ENCODE results near the gene STAT5A.
A peak's percentile ranks its signal among the peaks of the same experiment; 100 is the strongest.

The STAT5A gene

DNA sequence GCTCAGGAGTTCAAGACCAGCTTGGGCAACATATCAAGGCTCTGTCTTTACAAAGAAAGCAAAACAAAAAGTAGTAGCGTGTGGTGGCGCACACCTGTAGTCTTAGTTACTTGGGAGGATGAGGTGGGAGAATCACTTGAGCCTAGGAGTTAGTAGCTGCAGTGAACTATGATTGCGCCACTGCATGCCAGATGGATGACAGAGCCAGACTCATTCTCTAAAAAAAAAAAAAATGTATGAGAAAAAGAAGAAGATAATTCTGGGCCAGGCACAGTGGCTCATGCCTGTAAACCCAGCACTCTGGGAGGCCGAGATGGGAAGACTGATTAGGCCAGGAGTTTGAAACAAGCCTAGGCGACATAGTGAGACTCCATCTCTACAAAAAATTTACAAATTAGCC is 40.6 kb upstream of the STAT5A start:
- no peak overlapping the region for H3K4me3 ChIP-seq (ENCODE audit: low read depth, low read length)
- TF ChIP-seq, protein P1, sequence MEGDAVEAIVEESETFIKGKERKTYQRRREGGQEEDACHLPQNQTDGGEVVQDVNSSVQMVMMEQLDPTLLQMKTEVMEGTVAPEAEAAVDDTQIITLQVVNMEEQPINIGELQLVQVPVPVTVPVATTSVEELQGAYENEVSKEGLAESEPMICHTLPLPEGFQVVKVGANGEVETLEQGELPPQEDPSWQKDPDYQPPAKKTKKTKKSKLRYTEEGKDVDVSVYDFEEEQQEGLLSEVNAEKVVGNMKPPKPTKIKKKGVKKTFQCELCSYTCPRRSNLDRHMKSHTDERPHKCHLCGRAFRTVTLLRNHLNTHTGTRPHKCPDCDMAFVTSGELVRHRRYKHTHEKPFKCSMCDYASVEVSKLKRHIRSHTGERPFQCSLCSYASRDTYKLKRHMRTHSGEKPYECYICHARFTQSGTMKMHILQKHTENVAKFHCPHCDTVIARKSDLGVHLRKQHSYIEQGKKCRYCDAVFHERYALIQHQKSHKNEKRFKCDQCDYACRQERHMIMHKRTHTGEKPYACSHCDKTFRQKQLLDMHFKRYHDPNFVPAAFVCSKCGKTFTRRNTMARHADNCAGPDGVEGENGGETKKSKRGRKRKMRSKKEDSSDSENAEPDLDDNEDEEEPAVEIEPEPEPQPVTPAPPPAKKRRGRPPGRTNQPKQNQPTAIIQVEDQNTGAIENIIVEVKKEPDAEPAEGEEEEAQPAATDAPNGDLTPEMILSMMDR (conservative IDR thresholded peaks at IDR 0.05; ENCODE audit: low read depth, low read length) = no peak
- peak; percentile 95 for DNase-seq (ENCODE audit: low read depth)

DNA sequence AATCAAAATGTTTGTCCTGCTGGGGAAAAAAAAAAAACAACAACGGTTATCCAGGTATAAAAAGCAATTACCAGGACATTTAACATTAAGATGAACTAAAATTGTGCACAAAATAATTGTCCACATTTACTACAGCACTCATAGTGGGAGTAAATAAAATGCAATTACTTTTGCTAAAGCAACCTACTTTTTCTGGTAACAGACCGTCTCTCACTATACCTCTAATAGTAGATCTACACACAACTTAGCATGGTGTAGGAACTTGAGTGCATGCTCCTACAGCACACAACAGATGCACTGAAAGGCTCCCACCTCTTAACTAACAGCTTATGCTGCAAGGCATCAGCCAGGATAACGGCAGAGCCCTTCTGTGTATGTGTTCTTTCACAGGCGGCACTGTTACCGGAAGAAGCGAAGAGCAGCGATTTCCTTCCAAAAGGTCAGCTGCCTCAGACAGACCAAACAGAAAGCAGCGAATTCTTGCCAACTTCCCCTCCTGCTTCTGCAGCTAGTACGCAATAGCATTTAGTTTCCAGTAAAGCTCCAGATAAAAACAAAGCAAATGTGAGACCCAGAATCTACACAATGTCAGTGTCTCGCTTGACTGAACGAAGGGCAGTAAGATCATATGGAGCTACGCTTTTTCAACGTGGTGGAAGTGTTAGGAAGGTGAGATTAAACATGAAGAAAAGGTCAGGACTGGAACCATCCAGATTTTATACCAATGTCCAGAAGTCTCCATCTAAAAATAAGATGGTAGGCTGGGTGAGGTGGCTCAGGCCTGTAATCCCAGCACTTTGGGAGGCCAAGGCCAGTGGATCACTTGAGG is 39.7 kb upstream of the STAT5A start:
- TF ChIP-seq, protein P1 (conservative IDR thresholded peaks at IDR 0.05; ENCODE audit: low read depth, low read length) = peak; percentile 23
- peak; percentile 99 for DNase-seq (ENCODE audit: low read depth)
- peak overlapping the region; percentile 48 for H3K4me3 ChIP-seq (ENCODE audit: low read depth, low read length)

DNA sequence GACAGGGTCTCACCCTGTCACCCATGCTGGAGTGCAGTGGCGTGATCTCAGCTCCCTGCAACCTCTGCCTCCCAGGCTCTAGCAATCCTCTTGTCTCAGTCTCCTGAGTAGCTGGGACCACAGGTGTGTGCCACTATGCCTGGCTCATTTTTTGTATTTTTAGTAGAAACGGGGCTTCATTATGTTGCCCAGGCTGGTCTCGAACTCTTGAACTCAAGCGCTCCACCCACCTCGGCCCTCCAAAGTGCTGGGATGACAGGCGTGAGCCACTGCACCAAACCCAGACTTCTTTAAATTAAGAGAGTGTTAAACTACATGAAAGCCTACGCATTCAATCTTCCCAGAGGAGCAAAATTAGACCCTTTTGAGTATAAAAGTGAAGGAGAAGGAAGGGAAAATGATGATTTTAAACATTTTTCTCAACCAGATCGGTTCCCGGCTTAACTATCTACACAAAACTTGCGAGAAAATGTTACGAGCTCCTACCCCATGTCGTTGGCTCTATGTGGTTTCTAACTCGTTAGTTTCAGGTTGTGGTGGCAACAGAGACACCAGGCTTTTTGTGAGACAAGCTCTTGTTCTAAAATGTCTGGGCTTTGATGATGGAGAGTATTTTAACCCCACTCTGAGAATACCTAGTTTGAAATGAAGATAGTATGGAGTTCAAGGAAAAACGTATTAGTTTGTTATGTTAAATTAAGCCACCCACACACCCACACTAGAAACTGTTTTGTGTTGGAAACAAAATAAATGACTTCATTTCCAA is 38.4 kb upstream of the STAT5A start:
- TF ChIP-seq, protein P1 (conservative IDR thresholded peaks at IDR 0.05; ENCODE audit: low read depth, low read length) = no peak
- no peak for DNase-seq (ENCODE audit: low read depth)
- no peak overlapping the region for H3K4me3 ChIP-seq (ENCODE audit: low read depth, low read length)

GRCh38 chr17:42251115-42251514 is 37.2 kb upstream of the STAT5A start:
- peak; percentile 79 for DNase-seq (ENCODE audit: low read depth)
- TF ChIP-seq, protein P1 (conservative IDR thresholded peaks at IDR 0.05; ENCODE audit: low read depth, low read length) = peak; percentile 66
- H3K4me3 ChIP-seq (ENCODE audit: low read depth, low read length) = no peak overlapping the region

DNA sequence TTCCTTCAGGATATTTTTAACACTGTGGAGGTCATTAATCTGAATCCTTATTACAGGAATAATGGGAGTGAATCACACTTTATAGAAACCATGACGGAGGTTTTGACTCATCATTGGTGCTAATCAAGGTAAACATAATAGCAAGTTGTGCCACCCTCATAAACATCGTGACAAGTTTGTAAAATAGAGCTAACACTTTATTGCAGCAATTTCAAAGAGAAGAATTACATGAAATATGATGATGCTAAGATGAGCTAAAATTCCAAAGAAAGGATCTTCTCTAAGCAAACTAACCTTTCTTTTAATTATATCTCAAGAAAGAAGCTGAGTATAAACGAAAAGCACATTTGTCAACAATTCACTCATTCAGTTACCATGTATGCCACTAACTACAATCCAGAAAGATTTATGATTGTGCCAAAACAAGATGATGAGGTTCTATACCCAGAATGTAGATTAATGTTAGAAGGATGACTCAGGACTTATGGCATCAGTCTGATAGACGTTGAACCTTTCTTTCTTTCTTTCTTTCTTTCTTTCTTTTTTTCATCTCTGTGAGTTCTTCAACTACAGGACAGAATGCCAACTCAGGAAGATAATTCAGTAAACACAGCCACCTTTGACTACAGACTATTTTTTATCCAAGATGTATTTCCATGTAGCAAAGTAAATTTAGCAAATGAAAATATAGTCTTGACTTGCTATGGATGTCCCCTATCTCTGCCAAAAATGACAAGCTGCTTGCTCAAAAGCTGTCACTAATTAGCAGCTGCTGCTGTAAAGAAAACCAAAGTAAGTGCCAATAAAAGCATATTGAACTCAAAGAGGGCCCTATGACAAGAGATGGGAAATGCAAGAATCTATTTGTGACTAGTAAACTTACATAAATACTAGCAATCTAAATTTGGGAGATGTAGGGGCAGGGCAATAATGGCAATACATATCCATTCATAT is 35.4 kb upstream of the STAT5A start:
- TF ChIP-seq, protein P1 (conservative IDR thresholded peaks at IDR 0.05; ENCODE audit: low read depth, low read length) = no peak
- no peak overlapping the region for H3K4me3 ChIP-seq (ENCODE audit: low read depth, low read length)
- no peak for DNase-seq (ENCODE audit: low read depth)

GRCh38 chr17:42253578-42253977 is 34.7 kb upstream of the STAT5A start:
- no peak overlapping the region for H3K4me3 ChIP-seq (ENCODE audit: low read depth, low read length)
- TF ChIP-seq, protein P1 (conservative IDR thresholded peaks at IDR 0.05; ENCODE audit: low read depth, low read length) = no peak
- DNase-seq (ENCODE audit: low read depth) = no peak

All from choroid plexus epithelial cell (primary cell).